Esophagus muscularis mucosa (tissue), 3 donors: ENCODE measurements around the gene SCAMP1.

ENCODE experiments used
- POLR2A ChIP-seq: fragments of 450-650 bp; IDR thresholded peaks from one replicate; pipeline ENCODE4 v1.6.1; 2017; ENCODE audit warnings: antibody characterized with exemption, moderate library complexity, mild to moderate bottlenecking, low read depth
- POLR2AphosphoS5 ChIP-seq, 2 donors: sonication (generic); formaldehyde crosslinking; IDR thresholded peaks; one replicate each; pipeline ENCODE4 v1.6.1; 2017; ENCODE audit warnings: antibody characterized with exemption in 2 of 2
- TF ChIP-seq, protein P1 (sequence below), 3 experiments: fragments of 200-600 bp in 2 of 3; fragments of 450-650 bp in 1 of 3; sonication (generic) in 2 of 3; IDR thresholded peaks; one replicate each; pipeline ENCODE4 v1.5.1; 2017 to 2019; ENCODE audit warnings: antibody characterized with exemption in 3 of 3, mild to moderate bottlenecking in 2 of 3, moderate library complexity in 1 of 3

- TF ChIP-seq, protein P1, sequence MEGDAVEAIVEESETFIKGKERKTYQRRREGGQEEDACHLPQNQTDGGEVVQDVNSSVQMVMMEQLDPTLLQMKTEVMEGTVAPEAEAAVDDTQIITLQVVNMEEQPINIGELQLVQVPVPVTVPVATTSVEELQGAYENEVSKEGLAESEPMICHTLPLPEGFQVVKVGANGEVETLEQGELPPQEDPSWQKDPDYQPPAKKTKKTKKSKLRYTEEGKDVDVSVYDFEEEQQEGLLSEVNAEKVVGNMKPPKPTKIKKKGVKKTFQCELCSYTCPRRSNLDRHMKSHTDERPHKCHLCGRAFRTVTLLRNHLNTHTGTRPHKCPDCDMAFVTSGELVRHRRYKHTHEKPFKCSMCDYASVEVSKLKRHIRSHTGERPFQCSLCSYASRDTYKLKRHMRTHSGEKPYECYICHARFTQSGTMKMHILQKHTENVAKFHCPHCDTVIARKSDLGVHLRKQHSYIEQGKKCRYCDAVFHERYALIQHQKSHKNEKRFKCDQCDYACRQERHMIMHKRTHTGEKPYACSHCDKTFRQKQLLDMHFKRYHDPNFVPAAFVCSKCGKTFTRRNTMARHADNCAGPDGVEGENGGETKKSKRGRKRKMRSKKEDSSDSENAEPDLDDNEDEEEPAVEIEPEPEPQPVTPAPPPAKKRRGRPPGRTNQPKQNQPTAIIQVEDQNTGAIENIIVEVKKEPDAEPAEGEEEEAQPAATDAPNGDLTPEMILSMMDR (IDR thresholded peaks at IDR 0.05), result no peak
- TF ChIP-seq POLR2AphosphoS5 (IDR thresholded peaks at IDR 0.05) (no peak), POLR2A (no peak)
Measured at GRCh38 chr5:78482948-78483347, 122.5 kb downstream of the SCAMP1 start.
